ENCODE measurements around the gene NAA60. TPM values are rescaled to one million over a fixed set of nuclear protein-coding genes. Genes with fewer than 3 reads are reported as not detected.
A peak's percentile ranks its signal among the peaks of the same experiment; 100 is the strongest.

The NAA60 gene
- total and polyA plus RNA-seq, 2 experiments from 2014 or later, result 11.2 to 49.4 TPM

- H2AFZ ChIP-seq, result peak overlapping the region; percentile 89
- no peaks in the 10 kb centered on the region for H3K27me3 ChIP-seq (replicated peaks; ENCODE audit: insufficient read depth)
- no peaks in the 10 kb centered on the region for H3K36me3 ChIP-seq (ENCODE audit: low read depth)
- peak overlapping the region; percentile 88 for H3K27ac ChIP-seq
- peaks cover 7% of the 10 kb centered on the region; the same call in 1 of the 2 replicates for H3F3A ChIP-seq (ENCODE audit: insufficient read depth)
- peak overlapping the region; percentile 91 for H3K9ac ChIP-seq
- 66 to 67% methylated on average over 20 to 22 of the region's 22 CpGs for WGBS, 2 experiments (ENCODE audit: low coverage in 1 of 2, low lambda C conversion rate in 2 of 2, missing lambda C conversion rate in 2 of 2)
- peak overlapping the region; percentile 94 for H3K4me3 ChIP-seq
- TF ChIP-seq EZH2phosphoT487 (IDR thresholded peaks at IDR 0.05; ENCODE audit: insufficient read depth, low read depth), result no peak
- no peak for TF ChIP-seq EZH2 (IDR thresholded peaks at IDR 0.05; ENCODE audit: insufficient read depth, poor library complexity, severe bottlenecking)
- peaks cover 3% of the 10 kb centered on the region; the same call in 1 of the 2 replicates for H3K4me1 ChIP-seq (ENCODE audit: insufficient read depth)
- H3K4me2 ChIP-seq (ENCODE audit: unreplicated experiment), result peak overlapping the region; percentile 97
- H3K9me3 ChIP-seq (ENCODE audit: low read depth), result no peaks in the 10 kb centered on the region
- peak; percentile 15 for DNase-seq
- in situ Hi-C loops (cut with MboI), result no loop called here
- no peaks in the 10 kb centered on the region for H4K20me1 ChIP-seq (ENCODE audit: insufficient read depth)
- H3K9me2 ChIP-seq (ENCODE audit: insufficient read depth), result no peaks in the 10 kb centered on the region
- peaks cover 41% of the 10 kb centered on the region for H3K79me2 ChIP-seq (ENCODE audit: insufficient read depth)
These were observed 58.4 kb downstream of the NAA60 start for GRCh38 chr16:3501783-3502400.

GRCh38 chr16:3503523-3503922 is 60.0 kb downstream of the NAA60 start:
- WGBS, 2 experiments (ENCODE audit: low coverage in 1 of 2, low lambda C conversion rate in 2 of 2, missing lambda C conversion rate in 2 of 2), result 92% methylated on average over 6 of the region's 6 CpGs
- H3K36me3 ChIP-seq (ENCODE audit: low read depth), result peaks cover 9% of the 10 kb centered on the region
- in situ Hi-C loops (cut with MboI), result no loop called here
- no peak for DNase-seq
- no peaks in the 10 kb centered on the region for H3K27me3 ChIP-seq (replicated peaks; ENCODE audit: insufficient read depth)
- no peaks in the 10 kb centered on the region for H3K9me2 ChIP-seq (ENCODE audit: insufficient read depth)
- H2AFZ ChIP-seq, result no peak overlapping the region
- H3K27ac ChIP-seq, result no peak overlapping the region
- H3K79me2 ChIP-seq (ENCODE audit: insufficient read depth), result peaks cover 41% of the 10 kb centered on the region
- H4K20me1 ChIP-seq (ENCODE audit: insufficient read depth), result no peaks in the 10 kb centered on the region
- peaks cover 3% of the 10 kb centered on the region; the same call in 1 of the 2 replicates for H3K4me1 ChIP-seq (ENCODE audit: insufficient read depth)
- no peak overlapping the region for H3K4me2 ChIP-seq (ENCODE audit: unreplicated experiment)
- no peak for TF ChIP-seq EZH2 (IDR thresholded peaks at IDR 0.05; ENCODE audit: insufficient read depth, poor library complexity, severe bottlenecking)
- TF ChIP-seq EZH2phosphoT487 (IDR thresholded peaks at IDR 0.05; ENCODE audit: insufficient read depth, low read depth), result no peak
- no peaks in the 10 kb centered on the region for H3K9me3 ChIP-seq (ENCODE audit: low read depth)
- H3K4me3 ChIP-seq, result no peak overlapping the region
- peaks cover 7% of the 10 kb centered on the region; the same call in 1 of the 2 replicates for H3F3A ChIP-seq (ENCODE audit: insufficient read depth)
- no peak overlapping the region for H3K9ac ChIP-seq

GRCh38 chr16:3508736-3509135 is 65.3 kb downstream of the NAA60 start:
- no peaks in the 10 kb centered on the region for H3K9me2 ChIP-seq (ENCODE audit: insufficient read depth)
- in situ Hi-C loops (cut with MboI), result no loop called here
- whole genome bisulfite sequencing, 2 experiments (ENCODE audit: low coverage in 1 of 2, low lambda C conversion rate in 2 of 2, missing lambda C conversion rate in 2 of 2), result 94 to 95% methylated on average over 7 of the region's 7 CpGs
- H2AFZ ChIP-seq, result no peak overlapping the region
- TF ChIP-seq EZH2phosphoT487 (IDR thresholded peaks at IDR 0.05; ENCODE audit: insufficient read depth, low read depth), result no peak
- TF ChIP-seq EZH2 (IDR thresholded peaks at IDR 0.05; ENCODE audit: insufficient read depth, poor library complexity, severe bottlenecking), result no peak
- no peaks in the 10 kb centered on the region for H4K20me1 ChIP-seq (ENCODE audit: insufficient read depth)
- no peak for DNase-seq
- no peak overlapping the region for H3K4me2 ChIP-seq (ENCODE audit: unreplicated experiment)
- H3K4me1 ChIP-seq (ENCODE audit: insufficient read depth), result no peaks in the 10 kb centered on the region
- no peaks in the 10 kb centered on the region for H3K27me3 ChIP-seq (replicated peaks; ENCODE audit: insufficient read depth)
- peaks cover 21% of the 10 kb centered on the region for H3K36me3 ChIP-seq (ENCODE audit: low read depth)
- no peaks in the 10 kb centered on the region for H3K9me3 ChIP-seq (ENCODE audit: low read depth)
- no peak overlapping the region for H3K27ac ChIP-seq
- no peak overlapping the region for H3K9ac ChIP-seq
- H3K4me3 ChIP-seq, result no peak overlapping the region
- no peaks in the 10 kb centered on the region for H3F3A ChIP-seq (ENCODE audit: insufficient read depth)
- H3K79me2 ChIP-seq (ENCODE audit: insufficient read depth), result peaks cover 18% of the 10 kb centered on the region

GRCh38 chr16:3509470-3509928 is 66.0 kb downstream of the NAA60 start:
- Histone ChIP-seq H3K9me2 (ENCODE audit: insufficient read depth) (no peaks in the 10 kb centered on the region), H3K27ac (no peak overlapping the region), H2AFZ (no peak overlapping the region), H3K9ac (no peak overlapping the region), H4K20me1 (ENCODE audit: insufficient read depth) (no peaks in the 10 kb centered on the region), H3K27me3 (replicated peaks; ENCODE audit: insufficient read depth) (no peaks in the 10 kb centered on the region), H3K4me3 (no peak overlapping the region), H3K4me1 (ENCODE audit: insufficient read depth) (no peaks in the 10 kb centered on the region), H3K79me2 (ENCODE audit: insufficient read depth) (peaks cover 10% of the 10 kb centered on the region; the same call in 1 of the 2 replicates), H3F3A (ENCODE audit: insufficient read depth) (no peaks in the 10 kb centered on the region), H3K9me3 (ENCODE audit: low read depth) (no peaks in the 10 kb centered on the region), H3K4me2 (ENCODE audit: unreplicated experiment) (no peak overlapping the region), H3K36me3 (ENCODE audit: low read depth) (peaks cover 28% of the 10 kb centered on the region)
- TF ChIP-seq EZH2 (IDR thresholded peaks at IDR 0.05; ENCODE audit: insufficient read depth, poor library complexity, severe bottlenecking), result no peak
- TF ChIP-seq EZH2phosphoT487 (IDR thresholded peaks at IDR 0.05; ENCODE audit: insufficient read depth, low read depth), result no peak
- no peak for DNase-seq
- in situ Hi-C loops (cut with MboI), result no loop called here
- 94 to 98% methylated on average over 12 to 13 of the region's 13 CpGs for WGBS, 2 experiments (ENCODE audit: low coverage in 1 of 2, low lambda C conversion rate in 2 of 2, missing lambda C conversion rate in 2 of 2)
